LoVo (cell line): ENCODE measurements around the gene NOXA1.

Source experiments
- DNase-seq: peaks from one replicate; pipeline ENCODE4 v3.0.0-alpha.2; 2016; ENCODE audit warnings: low spot score

Gene NOXA1

DNA sequence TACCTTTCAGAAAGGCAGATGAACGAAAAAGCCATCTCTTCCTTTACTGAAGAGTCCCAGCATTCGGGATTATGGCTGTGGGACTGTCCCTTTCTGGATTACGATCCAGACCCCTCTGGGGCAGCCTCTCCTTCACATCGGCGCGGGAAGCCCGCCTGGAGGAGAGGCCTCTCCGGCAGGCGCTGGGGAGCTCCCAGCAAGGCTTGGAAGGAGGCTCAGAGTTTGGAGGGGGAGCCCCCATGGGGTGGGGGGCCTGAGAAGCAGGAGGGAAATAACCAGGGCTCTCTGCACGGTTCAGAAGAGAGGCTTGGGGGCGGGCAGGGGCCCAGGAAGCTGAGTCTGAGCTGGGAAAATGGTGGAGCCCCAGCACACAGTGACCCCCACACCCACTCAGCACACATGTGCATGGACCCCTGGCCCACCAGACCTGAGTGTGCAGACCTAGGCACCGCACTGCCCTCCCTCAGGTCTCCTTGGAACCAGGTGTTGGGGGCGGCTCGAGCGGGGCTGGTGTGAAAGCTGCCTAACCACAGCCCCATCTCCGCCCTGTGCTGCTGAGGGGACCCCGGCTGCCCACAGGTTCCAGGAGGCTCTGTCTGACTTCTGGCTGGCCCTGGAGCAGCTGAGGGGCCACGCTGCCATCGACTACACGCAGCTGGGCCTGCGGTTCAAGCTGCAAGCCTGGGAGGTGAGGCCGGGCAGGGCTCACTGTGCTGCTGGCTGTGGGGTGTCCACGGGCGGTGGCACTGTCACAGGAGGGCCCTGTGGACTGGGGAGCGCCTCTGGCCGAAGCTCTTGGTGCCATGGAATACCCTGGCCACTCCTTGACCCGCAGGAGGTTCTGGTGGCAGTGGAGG lies 4.5 kb downstream of the NOXA1 start:
- no peak for DNase-seq

DNA sequence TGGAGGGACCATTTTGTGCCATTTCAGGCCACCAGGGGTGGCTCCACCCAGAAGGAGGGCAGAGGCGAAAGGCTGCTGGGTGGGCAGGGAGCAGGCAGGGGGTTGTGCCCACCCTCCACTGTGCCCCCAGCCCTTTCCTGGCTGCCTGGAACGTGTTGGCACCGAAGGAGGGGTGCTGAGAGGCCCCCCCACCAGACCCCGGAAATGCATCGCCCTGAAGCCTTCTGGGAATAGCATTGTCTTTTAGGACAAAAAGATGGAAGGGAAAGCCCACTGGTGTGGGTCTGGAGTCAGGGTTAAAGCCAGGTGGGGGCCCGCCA lies 5.1 kb downstream of the NOXA1 start:
- no peak for DNase-seq

DNA sequence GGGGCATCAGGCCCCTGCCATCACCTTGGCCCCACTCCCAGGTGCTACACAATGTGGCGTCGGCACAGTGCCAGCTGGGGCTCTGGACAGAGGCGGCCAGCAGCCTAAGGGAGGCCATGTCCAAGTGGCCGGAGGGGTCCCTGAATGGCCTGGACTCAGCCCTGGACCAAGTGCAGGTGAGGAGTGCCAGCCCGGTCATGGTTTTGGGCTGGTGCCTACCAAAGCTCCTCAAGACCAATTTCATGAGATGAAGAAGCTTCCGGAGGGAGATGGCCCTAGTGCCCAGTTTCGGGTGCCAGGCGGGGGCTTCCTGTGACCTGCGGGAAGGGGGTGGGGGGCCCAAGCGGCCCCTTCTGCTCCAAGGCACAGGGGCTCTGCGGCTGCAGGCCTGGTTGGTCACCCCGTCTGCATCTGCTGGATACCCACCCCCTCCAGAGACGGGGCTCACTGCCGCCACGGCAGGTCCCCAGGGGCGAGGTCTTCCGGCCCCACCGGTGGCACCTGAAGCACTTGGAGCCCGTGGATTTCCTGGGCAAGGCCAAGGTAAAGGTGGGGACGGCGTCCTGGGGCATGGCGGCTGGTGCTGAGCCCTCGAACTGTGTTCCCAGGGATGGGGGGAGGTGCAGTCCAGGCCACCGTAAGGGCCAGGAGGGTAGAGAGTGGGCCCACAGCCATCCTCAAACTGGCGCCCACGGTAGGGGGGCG lies 5.8 kb downstream of the NOXA1 start:
- DNase-seq, result no peak

GRCh38 chr9:137429546-137429890 lies 6.3 kb downstream of the NOXA1 start:
- no peak for DNase-seq

DNA sequence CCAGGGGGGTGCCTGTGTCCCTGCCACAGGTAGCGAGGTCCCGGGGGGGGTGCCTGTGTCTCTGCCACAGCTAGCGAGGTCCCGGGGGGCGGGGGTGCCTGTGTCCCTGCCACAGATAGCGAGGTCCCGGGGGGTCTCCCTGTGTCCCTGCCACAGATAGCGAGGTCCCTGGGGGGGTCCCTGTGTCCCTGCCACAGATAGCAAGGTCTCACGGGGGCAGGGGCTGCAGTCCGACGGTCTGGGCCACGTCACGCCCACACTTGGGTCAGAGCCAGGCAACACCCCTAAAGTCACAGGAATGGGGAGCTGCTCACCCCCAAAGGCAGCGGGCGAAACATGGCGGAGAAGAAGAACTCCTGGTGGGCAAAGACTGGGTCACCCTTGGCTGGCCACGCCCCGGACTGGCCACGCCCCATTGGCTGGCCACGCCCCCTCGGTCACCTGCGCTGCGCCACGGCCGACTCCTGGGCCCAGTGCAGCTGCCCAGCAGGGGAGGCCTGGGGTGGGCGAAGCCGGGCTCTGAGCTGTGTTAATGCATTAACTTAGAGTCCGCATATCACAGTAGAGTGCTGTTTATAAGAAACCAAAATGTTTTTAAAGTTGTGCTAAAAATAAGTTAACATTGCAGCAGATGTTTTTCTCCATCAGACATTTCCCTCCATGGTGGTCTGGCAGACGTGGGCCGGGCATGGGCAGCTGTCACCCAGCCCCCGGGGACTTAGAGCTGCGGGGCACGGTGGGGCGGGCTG lies 7.0 kb downstream of the NOXA1 start:
- peak; percentile 74 for DNase-seq

DNA sequence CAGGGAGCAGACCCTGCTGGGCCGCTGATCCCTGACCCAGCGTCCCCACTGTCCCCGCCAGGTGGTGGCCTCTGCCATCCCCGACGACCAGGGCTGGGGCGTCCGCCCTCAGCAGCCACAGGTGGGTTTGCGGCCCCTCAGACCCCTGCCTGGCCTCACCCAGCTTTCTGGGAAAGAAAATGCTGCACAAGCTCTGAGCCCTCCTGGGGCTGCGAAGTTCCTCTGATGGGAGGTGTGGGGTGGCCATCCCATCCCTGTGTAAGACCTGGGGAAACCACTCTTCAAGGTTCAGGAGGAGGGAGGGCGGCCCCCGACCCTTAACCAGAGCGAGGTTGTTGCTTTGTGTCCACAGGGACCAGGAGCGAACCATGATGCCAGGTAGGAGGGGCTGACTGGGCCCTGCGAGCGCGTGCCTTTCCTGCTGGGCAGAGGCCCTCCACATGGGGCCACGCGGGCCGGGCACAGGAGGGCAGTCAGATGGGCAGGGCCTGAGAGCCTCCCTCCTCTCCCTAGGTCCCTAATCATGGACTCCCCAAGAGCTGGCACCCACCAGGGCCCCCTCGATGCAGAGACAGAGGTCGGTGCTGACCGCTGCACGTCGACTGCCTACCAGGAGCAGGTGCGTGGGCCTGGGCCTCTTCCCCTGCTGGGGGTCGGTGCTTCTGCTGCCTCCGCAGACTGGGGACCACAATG lies 7.7 kb downstream of the NOXA1 start:
- no peak for DNase-seq

DNA sequence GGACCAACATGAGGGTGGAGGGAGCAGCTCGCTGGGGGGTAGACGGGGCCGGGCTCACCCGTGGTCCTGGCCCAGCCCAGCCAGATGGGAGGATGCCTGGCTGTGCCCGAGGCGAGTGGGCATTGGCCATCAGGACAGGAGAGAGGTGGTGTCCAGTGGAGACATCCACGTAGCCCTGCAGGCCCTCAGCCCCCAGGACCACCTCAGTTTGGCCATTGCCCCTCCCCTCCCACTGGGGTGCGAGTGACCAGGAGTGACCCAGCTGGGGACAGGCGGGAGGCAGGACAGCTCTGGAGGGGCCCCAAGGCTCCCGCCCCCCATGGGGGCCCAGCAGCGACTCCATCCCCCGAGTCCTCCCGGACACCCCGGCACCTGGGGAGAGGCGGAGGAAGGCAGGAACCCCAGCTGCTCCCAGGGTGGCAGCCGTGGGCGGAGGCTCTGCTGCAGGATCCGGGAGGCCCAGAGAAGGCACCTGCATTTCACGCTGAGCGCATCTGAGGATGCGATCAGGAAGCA lies 8.3 kb downstream of the NOXA1 start:
- DNase-seq, result no peak

GRCh38 chr9:137432687-137433348 lies 9.6 kb downstream of the NOXA1 start:
- DNase-seq, result no peak

GRCh38 chr9:137433349-137433915 lies 10.2 kb downstream of the NOXA1 start:
- no peak for DNase-seq

DNA sequence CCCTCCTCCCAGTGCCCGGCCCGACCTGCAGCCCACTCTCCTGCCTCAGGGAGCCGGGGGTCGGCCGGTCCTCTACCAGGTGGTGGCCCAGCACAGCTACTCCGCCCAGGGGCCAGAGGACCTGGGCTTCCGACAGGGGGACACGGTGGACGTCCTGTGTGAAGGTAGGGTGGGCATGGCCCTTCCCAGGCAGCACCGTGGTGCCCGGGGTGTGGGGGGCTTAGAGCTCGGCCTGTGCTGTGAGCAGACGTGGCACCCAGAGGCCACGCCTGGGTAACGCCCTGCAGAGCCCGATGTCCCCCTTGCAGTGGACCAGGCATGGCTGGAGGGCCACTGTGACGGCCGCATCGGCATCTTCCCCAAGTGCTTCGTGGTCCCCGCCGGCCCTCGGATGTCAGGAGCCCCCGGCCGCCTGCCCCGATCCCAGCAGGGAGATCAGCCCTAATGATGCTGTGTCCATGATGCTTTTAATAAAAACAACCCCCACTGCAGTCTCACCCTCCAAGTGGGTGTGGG lies 10.8 kb downstream of the NOXA1 start:
- no peak for DNase-seq

DNA sequence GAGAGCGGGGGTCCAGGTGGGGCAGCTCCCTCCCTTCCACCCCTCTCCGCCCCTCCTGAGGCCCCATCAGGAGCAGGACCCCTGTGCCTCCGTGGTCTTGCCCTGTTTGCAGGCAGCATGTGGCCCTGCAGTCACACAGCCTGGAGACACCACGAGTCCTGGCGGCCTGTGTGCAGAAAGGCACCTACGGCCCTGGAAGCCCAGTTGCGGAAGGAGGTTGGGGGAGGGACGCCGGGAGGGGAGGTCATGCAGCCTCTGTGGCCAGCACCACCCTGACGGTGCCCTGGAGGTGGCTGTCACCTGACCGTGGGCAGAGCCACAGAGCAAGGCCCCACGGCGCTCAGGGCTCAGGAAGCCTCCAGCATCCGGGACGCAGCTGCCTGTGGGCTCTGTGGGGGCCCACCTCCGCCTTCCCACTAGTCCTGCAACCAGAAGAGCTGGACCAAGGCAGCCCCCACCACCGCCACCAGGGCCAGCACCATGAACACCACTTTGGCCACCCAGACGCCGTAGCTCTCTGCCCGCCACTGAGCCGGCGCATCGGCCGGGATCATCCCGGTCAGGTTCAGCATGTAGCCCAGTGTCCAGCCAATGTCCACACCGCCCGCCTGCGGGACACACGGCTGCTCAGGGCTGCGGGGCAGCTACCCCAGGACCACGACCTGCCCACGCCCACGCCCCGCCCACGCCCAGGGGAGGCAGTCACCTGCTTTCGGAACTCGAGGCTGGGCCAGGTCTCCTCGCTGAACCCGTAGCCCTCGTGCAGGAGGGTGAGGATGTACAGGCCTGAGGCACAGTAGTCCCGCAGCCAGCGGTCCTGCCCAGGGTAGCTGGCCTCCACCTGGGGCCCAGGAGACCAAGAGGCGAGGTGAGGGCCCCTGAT lies 11.5 kb downstream of the NOXA1 start:
- DNase-seq, result no peak

GRCh38 chr9:137435381-137435891 lies 12.2 kb downstream of the NOXA1 start:
- DNase-seq, result no peak

- peak; percentile 87 for DNase-seq
Measured at GRCh38 chr9:137435980-137436760, 13.0 kb downstream of the NOXA1 start.

GRCh38 chr9:137436761-137437600 lies 13.8 kb downstream of the NOXA1 start:
- no peak for DNase-seq

DNA sequence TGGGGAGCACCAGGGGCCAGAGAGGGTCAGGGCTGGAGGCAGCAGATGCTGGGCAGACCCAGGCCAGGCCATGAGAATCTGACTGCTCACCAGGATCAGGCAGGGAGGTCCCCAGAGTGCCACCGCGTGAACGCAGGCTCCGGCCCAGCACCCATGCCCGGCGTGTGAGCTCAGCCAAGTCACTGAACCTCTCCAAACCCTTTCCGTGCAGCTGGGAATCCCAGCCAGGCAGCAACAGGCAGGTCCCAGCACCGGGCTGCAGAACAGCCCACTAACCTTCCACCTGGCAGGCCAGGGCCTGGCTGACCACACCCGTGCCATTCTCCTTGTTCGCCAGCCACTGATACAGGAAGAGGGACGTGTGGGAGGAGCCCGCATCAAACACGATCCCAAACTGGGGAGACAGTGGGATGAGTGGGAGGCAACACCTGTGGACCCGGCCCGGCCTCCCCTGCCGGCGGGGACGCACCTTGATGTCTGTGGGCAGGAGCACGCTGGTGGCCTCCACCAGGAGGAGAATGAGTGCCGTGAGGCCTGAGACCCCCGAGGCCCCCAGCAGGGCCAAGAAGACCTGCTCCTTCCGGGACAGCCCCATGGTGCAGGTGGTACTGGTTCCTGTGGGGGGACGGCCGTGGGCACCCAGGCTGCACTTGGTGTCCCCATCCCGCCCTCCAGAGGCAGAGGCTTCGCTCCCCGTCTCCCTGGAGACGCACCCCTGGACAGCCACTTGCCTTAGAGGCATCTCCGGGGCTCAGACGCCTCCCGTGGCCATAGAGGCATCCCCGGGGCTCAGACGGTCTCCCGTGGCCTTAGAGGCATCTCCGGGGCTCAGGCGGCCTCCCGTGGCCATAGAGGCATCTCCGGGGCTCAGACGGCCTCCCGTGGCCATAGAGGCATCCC lies 14.7 kb downstream of the NOXA1 start:
- DNase-seq, result no peak

DNA sequence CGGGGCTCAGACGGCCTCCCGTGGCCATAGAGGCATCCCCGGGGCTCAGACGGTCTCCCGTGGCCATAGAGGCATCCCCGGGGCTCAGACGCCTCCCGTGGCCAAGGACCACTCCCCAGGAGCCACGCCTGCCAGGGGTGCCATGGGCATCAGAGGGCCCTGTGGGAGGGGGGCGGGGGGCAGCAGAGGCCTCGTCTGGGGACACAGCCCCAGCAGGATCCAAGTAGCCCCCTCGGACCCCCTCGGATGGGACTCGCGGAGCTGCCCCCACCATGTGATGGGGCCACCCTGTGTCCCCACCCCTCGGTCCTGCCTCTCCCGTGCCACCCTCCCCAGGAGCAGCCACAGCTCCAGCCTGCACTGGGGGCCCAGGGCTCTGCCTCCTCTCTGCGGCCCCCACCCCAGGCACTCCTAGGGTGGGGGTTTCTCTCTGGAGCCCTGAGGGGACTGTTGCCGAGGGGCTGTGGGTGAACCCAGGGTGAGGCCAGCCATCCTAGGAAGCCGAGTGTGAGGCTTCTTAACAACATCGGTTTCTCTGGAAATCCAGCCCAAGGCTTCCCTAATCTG lies 15.5 kb downstream of the NOXA1 start:
- DNase-seq, result no peak
